AG04450 (cell line): Measurements from ENCODE around the gene HOXB1. TPM values are rescaled to one million over a fixed set of nuclear protein-coding genes. Genes with fewer than 3 reads are reported as not detected.

ENCODE experiments used
- CTCF ChIA-PET: fragments of 300-600, 350-600 bp; formaldehyde crosslinking; extraction: SDS; loops from one replicate; lab custom pipeline; 2022; ENCODE audit warnings: antibody characterized with exemption, inconsistent platforms; lab: Charles Lee
- POLR2A ChIA-PET: fragments of 350-600 bp; formaldehyde crosslinking; extraction: SDS; loops from one replicate; lab custom pipeline; 2021; ENCODE audit warnings: antibody characterized with exemption, inconsistent platforms; lab: Yijun Ruan, JAX
- DNase-seq: peaks from one replicate; pipeline ENCODE4 v3.0.0-alpha.2; 2011; ENCODE audit warnings: low read depth, low spot score
- H3K27ac ChIP-seq: one replicate; pipeline ENCODE4 v1.5.1; 2012; ENCODE audit warnings: low read depth, low read length, control low read depth
- H3K27me3 ChIP-seq: one replicate; pipeline ENCODE4 v1.6.0; 2012; ENCODE audit warnings: low read length; ENCODE audit not compliant: control insufficient read depth, insufficient read depth
- H3K4me3 ChIP-seq: 2 replicates; pipeline ENCODE4 v1.5.1; 2011; ENCODE audit warnings: mild to moderate bottlenecking, low read depth, low read length, control low read depth
- H3K9me3 ChIP-seq: 2 replicates; pipeline ENCODE4 v1.5.1; 2012; ENCODE audit warnings: low read length; ENCODE audit not compliant: control insufficient read depth, insufficient read depth
- polyA plus RNA-seq: library from polyadenylated mRNA; depleted of rRNA; stranded (reverse); fragments of >200 nt; gene quantifications from 2 replicates; pipeline ENCODE4 v1.2.3, GENCODE V29; 2011
- TF ChIP-seq, protein P1 (sequence below): IDR thresholded peaks from 2 replicates; pipeline ENCODE4 v1.5.1; 2011; ENCODE audit warnings: low read depth, low read length, control low read depth, inconsistent platforms

Gene HOXB1
- polyA plus RNA-seq, 1 experiment = not detected

DNA sequence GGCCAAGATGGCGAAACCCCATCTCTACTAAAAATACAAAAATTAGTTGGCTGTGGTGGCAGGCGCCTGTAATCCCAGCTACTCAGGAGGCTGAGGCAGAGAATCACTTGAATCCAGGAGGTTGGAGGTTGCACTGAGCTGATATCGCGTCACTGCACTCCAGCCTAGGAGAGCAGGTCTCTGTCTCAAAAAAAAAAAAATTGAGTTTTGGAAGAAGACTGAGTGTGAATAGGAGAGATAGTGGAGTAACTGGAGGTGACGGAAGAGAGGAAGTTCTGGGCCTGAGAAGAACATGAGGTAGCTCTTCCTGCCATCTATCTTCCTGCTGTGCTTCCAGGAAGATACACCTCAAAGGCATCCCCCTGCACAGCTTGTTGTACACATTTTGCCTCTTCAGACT is 11.4 kb downstream of the HOXB1 start:
- TF ChIP-seq, protein P1, sequence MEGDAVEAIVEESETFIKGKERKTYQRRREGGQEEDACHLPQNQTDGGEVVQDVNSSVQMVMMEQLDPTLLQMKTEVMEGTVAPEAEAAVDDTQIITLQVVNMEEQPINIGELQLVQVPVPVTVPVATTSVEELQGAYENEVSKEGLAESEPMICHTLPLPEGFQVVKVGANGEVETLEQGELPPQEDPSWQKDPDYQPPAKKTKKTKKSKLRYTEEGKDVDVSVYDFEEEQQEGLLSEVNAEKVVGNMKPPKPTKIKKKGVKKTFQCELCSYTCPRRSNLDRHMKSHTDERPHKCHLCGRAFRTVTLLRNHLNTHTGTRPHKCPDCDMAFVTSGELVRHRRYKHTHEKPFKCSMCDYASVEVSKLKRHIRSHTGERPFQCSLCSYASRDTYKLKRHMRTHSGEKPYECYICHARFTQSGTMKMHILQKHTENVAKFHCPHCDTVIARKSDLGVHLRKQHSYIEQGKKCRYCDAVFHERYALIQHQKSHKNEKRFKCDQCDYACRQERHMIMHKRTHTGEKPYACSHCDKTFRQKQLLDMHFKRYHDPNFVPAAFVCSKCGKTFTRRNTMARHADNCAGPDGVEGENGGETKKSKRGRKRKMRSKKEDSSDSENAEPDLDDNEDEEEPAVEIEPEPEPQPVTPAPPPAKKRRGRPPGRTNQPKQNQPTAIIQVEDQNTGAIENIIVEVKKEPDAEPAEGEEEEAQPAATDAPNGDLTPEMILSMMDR = no peak
- Histone ChIP-seq H3K9me3 (no peaks in the 10 kb centered on the region), H3K27me3 (peaks cover 2% of the 10 kb centered on the region), H3K4me3 (no peak overlapping the region), H3K27ac (no peak overlapping the region)
- ChIA-PET POLR2A (interaction anchor here (0.7 kb wide), 2 partner anchors 16 to 22 kb away, joined by 3 to 4 read pairs; no protein-coding TSS in a partner anchor), CTCF (interaction anchor here (1.7 kb wide), 1 partner anchor 15 kb away, joined by 5 read pairs; no protein-coding TSS in a partner anchor)
- no peak for DNase-seq

DNA sequence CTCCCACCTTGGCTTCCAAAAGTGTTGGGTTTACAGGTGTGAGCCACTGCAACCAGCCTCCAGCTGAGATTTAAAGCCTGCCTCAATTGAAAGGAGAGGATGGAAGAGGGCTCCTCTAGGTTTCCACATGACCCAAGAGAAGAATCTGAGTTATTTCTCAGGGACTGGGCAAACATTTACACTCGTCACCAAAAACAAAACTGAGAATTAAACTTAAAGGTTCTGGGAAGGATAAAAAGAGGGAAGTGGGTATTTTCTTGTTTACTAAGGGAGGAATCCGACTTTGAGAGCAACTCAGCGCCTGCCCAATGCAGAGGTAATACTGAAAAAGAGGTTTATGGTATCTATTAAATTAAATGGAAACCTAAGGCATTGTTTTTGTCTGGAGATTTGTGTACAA is 13.3 kb downstream of the HOXB1 start:
- Histone ChIP-seq H3K9me3 (no peaks in the 10 kb centered on the region), H3K27ac (no peak overlapping the region), H3K27me3 (peaks cover 2% of the 10 kb centered on the region), H3K4me3 (no peak overlapping the region)
- ChIA-PET POLR2A (no interaction called here), CTCF (no interaction called here)
- DNase-seq = no peak
- TF ChIP-seq, protein P1 = no peak

DNA sequence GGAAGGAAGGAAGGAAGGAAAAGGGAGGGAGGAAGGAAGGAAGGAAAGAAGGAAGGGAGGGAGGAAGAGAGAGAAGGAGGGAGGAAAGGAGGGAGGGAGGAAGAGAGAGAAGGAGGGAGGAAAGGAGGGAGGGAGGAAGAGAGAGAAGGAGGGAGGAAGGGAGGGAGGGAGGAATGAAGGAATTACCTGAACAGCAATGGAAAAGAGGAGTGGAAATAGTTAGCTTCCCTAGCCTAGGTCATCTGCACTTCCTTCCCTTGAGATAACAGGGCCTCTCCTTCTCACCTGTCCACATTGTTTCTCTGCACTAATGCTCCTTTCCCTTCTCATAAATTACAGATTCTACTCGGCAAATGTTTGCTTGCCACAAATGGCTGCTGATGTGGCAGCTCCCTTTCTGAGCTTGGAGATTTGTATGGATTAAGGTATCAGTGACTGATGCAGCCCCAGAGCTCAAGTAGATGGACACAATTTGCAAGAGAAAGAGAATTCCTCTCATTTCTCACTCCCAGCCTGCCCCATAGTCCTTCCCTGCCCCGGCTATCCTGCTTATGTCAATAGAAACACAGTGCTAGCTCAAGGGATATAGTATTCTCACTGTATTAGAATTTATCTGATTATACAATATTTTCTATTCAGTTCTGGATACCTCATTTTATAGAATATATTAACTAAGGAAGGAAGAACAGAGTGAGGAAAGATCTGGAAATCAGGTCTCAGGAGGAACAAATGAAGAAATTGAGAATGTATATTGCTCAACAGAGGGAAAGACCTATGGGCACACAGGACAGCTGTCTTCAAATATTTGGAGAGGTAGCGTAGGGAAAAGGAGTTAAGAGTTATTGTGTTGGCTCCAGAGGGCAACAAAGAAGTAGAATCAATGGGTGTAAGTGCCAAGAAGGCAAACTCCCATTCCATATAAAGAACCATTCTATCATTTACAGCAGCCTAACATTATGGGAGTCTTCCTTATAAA is 14.6 kb downstream of the HOXB1 start:
- no peak overlapping the region for H3K27ac ChIP-seq
- peaks cover 2% of the 10 kb centered on the region for H3K27me3 ChIP-seq
- H3K4me3 ChIP-seq = no peak overlapping the region
- ChIA-PET CTCF (interaction anchor here (0.6 kb wide), 1 partner anchor 18 kb away, joined by 8 read pairs; no protein-coding TSS in a partner anchor), POLR2A (interaction anchor here (0.6 kb wide), 1 partner anchor 42 kb away, joined by 4 read pairs; no protein-coding TSS in a partner anchor)
- H3K9me3 ChIP-seq = no peaks in the 10 kb centered on the region
- TF ChIP-seq, protein P1 = no peak
- no peak for DNase-seq

DNA sequence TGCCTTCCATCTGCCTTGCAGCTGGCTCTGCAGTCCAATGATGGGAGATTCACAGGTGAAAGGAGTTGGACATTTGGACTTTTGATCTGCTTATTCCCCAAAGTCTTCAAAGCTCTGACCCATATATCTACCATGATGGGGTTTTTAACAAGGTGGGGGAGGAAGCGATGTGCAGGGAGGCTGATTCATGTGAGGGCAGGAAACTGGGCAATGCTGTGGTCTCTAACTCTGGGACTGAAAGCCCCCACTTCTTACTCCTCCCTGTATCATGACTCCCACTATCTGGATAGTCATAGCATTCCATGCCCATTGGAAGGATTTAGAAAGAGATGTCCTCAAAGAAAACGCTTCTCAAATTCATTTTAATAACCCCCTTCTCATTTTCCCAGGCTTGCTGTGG is 16.3 kb downstream of the HOXB1 start:
- Histone ChIP-seq H3K27ac (no peak overlapping the region), H3K4me3 (no peak overlapping the region), H3K9me3 (no peaks in the 10 kb centered on the region), H3K27me3 (peaks cover 2% of the 10 kb centered on the region)
- POLR2A ChIA-PET = no interaction called here
- CTCF ChIA-PET = interaction anchor here (2.2 kb wide), 1 partner anchor 22 kb away, joined by 7 read pairs; no protein-coding TSS in a partner anchor
- no peak for DNase-seq
- TF ChIP-seq, protein P1 = no peak
